ENCODE measurements around the gene GSPT1. TPM values are rescaled to one million over a fixed set of nuclear protein-coding genes. Genes with fewer than 3 reads are reported as not detected.

GSPT1 gene
- total RNA-seq, 1 experiment from 2014 or later: 136 TPM

- no peak overlapping the region for H3K4me3 ChIP-seq (ENCODE audit: low read depth, low read length)
- no peaks in the 10 kb centered on the region for H3K9me3 ChIP-seq
- intact Hi-C loops (cut with micrococcal nuclease; ENCODE audit: unreplicated experiment): no loop called here
- Mint-ChIP-seq H3K9me3 (ENCODE audit: unreplicated experiment) (no peaks in the 10 kb centered on the region), H3K27me3 (ENCODE audit: insufficient read depth, unreplicated experiment) (no peaks in the 10 kb centered on the region), H3K4me1 (ENCODE audit: low read depth, unreplicated experiment) (no peaks in the 10 kb centered on the region), H3K4me3 (ENCODE audit: unreplicated experiment) (no peak overlapping the region), H3K36me3 (ENCODE audit: insufficient read depth, unreplicated experiment) (peaks cover 85% of the 10 kb centered on the region), H3K27ac (ENCODE audit: unreplicated experiment) (no peak overlapping the region)
- ChIA-PET POLR2A (no interaction called here), CTCF (no interaction called here)
- H3K36me3 ChIP-seq (ENCODE audit: control insufficient read depth, insufficient read depth, low read length): no peaks in the 10 kb centered on the region
- no TSS peak for BruUV-seq (replicated peaks)
- no peaks in the 10 kb centered on the region for H3K27me3 ChIP-seq (replicated peaks; ENCODE audit: control insufficient read depth, insufficient read depth, low read length)
- DNase-seq: no peak
- no peak for TF ChIP-seq CTCF (IDR thresholded peaks at IDR 0.05; ENCODE audit: insufficient read depth in 1 of 2, low read depth in 1 of 2, low read length in 1 of 2, severe bottlenecking in 1 of 2, unreplicated experiment in 1 of 2)
- no peaks in the 10 kb centered on the region for H3K4me1 ChIP-seq
Observed at GRCh38 chr16:11884035-11884434, 31.7 kb downstream of the GSPT1 start.

GRCh38 chr16:11880007-11880406, 35.7 kb downstream of the GSPT1 start:
- Histone ChIP-seq H3K4me1 (no peaks in the 10 kb centered on the region), H3K36me3 (ENCODE audit: control insufficient read depth, insufficient read depth, low read length) (peaks cover 1% of the 10 kb centered on the region; the same call in 1 of the 2 replicates), H3K27me3 (replicated peaks; ENCODE audit: control insufficient read depth, insufficient read depth, low read length) (no peaks in the 10 kb centered on the region), H3K4me3 (ENCODE audit: low read depth, low read length) (no peak overlapping the region), H3K9me3 (no peaks in the 10 kb centered on the region)
- ChIA-PET POLR2A (no interaction called here), CTCF (no interaction called here)
- no peak for TF ChIP-seq CTCF (IDR thresholded peaks at IDR 0.05; ENCODE audit: insufficient read depth in 1 of 2, low read depth in 1 of 2, low read length in 1 of 2, severe bottlenecking in 1 of 2, unreplicated experiment in 1 of 2)
- H3K9me3 Mint-ChIP-seq (ENCODE audit: unreplicated experiment): no peaks in the 10 kb centered on the region
- H3K27ac Mint-ChIP-seq (ENCODE audit: unreplicated experiment): no peak overlapping the region
- intact Hi-C loops (cut with micrococcal nuclease; ENCODE audit: unreplicated experiment): no loop called here
- no peaks in the 10 kb centered on the region for H3K4me1 Mint-ChIP-seq (ENCODE audit: low read depth, unreplicated experiment)
- H3K4me3 Mint-ChIP-seq (ENCODE audit: unreplicated experiment): no peak overlapping the region
- H3K27me3 Mint-ChIP-seq (ENCODE audit: insufficient read depth, unreplicated experiment): no peaks in the 10 kb centered on the region
- peaks cover 73% of the 10 kb centered on the region for H3K36me3 Mint-ChIP-seq (ENCODE audit: insufficient read depth, unreplicated experiment)
- no peak for DNase-seq
- no TSS peak for BruUV-seq (replicated peaks)

GRCh38 chr16:11877374-11877773, 38.4 kb downstream of the GSPT1 start:
- TF ChIP-seq CTCF (IDR thresholded peaks at IDR 0.05; ENCODE audit: insufficient read depth in 1 of 2, low read depth in 1 of 2, low read length in 1 of 2, severe bottlenecking in 1 of 2, unreplicated experiment in 1 of 2): no peak
- peaks cover 1% of the 10 kb centered on the region for H3K36me3 ChIP-seq (ENCODE audit: control insufficient read depth, insufficient read depth, low read length)

More at GRCh38 chr16:11877374-11877773, 38.4 kb downstream of the GSPT1 start:
- H3K9me3 ChIP-seq: no peaks in the 10 kb centered on the region
- CTCF ChIA-PET: no interaction called here
- H3K4me3 ChIP-seq (ENCODE audit: low read depth, low read length): no peak overlapping the region
- H3K9me3 Mint-ChIP-seq (ENCODE audit: unreplicated experiment): no peaks in the 10 kb centered on the region
- no peak overlapping the region for H3K27ac Mint-ChIP-seq (ENCODE audit: unreplicated experiment)
- H3K4me1 ChIP-seq: no peaks in the 10 kb centered on the region
- no peak overlapping the region for H3K4me3 Mint-ChIP-seq (ENCODE audit: unreplicated experiment)
- no peaks in the 10 kb centered on the region for H3K27me3 ChIP-seq (replicated peaks; ENCODE audit: control insufficient read depth, insufficient read depth, low read length)
- H3K4me1 Mint-ChIP-seq (ENCODE audit: low read depth, unreplicated experiment): no peaks in the 10 kb centered on the region
- DNase-seq: no peak
- POLR2A ChIA-PET: no interaction called here
- BruUV-seq (replicated peaks): no TSS peak
- intact Hi-C loops (cut with micrococcal nuclease; ENCODE audit: unreplicated experiment): no loop called here
- peaks cover 80% of the 10 kb centered on the region for H3K36me3 Mint-ChIP-seq (ENCODE audit: insufficient read depth, unreplicated experiment)
- H3K27me3 Mint-ChIP-seq (ENCODE audit: insufficient read depth, unreplicated experiment): no peaks in the 10 kb centered on the region

All from Caco-2 (cell line).